GM12872 (cell line): ENCODE measurements around the gene NAT16.

Experiments used
- TF ChIP-seq, protein P1 (sequence below): IDR thresholded peaks from 3 replicates; pipeline ENCODE4 v1.5.1; 2011; ENCODE audit warnings: low read depth, mild to moderate bottlenecking, low read length, moderate library complexity; ENCODE audit not compliant: insufficient read depth

Gene NAT16

DNA sequence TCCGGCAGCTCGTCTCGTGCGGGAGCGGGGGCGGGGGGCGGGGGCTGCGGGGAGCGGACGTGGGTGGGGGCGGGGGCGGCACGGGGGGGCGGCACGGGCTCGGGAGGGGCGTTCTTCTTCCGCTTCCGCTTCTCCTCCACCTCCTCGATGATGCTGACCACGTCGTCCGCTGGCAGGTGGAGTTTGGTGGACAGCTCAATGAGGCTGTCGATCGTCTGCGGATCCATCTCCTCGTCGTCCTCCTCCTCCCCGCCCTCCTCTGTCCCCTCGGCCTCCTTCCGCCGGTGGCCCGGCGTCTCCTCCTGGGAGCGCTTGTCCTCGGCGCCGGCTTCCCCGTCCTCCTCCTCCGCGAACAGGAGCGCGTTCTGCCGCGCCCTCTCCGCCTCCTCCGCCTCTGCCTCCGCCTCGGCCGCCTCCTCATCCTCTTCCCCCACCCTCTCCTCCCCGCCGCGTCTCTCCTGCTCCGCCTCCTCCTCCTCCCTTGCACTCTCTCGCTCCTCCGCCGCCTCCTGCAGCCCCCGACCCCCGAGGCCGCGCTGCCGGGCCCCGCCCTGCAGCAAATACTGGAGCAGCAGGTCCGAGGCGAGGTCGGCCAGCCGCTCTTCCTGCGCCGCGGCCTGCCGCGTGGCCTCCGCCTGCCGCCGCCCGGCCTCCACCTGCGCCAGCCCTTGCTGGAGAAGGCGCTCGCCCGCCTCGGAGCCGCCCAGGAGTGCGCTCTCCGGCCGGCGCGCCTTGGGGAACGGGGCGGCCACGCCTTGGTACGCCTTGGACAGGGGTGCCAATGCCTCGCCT lies 16.6 kb downstream of the NAT16 start:
- TF ChIP-seq, protein P1, sequence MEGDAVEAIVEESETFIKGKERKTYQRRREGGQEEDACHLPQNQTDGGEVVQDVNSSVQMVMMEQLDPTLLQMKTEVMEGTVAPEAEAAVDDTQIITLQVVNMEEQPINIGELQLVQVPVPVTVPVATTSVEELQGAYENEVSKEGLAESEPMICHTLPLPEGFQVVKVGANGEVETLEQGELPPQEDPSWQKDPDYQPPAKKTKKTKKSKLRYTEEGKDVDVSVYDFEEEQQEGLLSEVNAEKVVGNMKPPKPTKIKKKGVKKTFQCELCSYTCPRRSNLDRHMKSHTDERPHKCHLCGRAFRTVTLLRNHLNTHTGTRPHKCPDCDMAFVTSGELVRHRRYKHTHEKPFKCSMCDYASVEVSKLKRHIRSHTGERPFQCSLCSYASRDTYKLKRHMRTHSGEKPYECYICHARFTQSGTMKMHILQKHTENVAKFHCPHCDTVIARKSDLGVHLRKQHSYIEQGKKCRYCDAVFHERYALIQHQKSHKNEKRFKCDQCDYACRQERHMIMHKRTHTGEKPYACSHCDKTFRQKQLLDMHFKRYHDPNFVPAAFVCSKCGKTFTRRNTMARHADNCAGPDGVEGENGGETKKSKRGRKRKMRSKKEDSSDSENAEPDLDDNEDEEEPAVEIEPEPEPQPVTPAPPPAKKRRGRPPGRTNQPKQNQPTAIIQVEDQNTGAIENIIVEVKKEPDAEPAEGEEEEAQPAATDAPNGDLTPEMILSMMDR, result no peak

DNA sequence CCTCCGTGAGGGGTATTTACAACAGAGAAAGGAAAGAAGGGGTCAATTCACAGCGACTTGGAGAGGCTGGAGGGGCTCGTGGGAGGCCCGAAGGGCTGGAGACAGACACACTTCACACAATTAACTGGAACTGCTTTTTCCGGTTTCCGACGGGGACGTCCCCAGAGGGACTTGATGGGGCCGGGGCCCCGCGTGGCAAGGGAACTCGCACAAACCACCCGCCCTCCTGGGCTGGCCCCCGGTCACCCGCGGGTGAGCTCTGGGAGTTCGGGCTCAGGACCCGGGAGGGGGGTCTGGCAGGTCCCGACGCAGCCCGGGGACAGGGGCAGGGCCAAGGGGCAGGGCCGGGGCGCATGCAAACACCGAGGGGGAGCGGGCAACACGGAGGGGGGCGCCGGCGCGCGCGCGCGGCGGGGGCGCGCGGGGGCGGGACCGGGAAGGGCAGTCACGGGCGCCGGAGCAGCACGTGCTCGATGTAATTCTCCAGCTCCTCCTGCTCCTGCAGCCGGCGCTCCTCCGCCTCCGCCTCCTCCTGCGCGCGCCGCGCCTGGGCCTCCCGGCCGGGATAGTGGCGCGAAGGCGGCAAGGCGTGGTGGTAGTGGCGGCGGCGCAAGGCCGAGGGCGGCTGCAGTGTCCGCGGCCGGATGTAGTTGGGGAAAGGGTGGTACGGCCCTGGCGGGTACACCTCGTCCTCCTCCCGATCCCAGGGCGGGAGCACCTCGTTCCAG lies 17.4 kb downstream of the NAT16 start:
- TF ChIP-seq, protein P1, result no peak

DNA sequence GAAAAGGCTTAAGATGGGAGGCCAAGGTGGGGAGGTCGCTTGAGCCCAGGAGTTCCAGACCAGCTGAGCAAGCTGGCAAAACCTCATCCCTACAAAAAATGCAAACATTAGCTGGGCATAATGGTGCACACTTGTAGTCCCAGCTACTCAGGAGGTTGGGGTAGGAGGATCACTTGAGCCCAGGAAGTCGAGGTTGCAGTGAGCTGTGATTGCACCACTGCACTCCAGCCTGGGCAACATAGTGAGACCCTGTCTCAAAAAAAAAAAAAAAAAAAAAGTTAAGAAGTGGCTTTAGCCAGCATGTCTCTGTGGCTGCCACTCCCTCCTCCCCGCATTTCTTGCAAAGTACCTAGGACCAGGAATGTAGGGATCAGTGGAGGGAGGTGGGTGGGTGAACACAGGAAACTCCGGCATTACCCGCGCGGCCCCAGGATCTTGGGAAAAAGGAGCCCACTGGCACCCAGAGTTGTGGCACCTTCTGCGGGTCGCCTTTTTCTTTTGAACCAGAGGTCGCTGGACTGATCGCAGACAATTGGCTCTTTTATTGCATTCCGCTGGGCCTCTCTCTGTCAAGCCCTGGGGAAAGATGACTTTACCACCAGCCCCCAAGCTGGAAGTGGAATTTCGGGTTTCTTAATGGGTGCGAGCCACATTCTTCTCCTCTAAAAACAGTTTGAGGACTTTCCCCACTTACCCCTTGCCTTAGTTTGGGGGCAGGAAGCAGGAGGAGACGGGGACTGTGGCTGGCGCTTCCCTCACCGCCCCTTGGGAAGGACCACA lies 18.2 kb downstream of the NAT16 start:
- TF ChIP-seq, protein P1, result no peak

DNA sequence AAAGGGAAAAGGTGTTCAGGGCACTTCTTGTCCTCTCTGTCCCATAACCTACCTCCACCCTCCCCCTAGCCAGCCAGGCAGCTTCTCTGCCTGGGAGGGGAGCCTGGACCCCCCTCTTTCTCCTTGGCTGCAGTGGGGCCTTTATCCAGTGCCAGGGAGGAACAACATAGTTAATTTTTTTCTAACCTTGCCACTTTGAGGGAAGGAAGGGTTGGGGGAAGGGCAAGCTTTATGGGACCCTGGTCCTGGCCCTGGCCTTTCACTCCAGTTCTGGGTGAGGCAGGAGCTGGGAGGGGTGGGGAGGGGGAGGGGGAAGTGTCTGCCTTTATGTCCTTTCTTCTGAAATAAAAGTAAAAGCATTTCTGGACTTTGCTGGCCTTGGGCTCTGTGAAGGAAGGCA lies 19.2 kb downstream of the NAT16 start:
- TF ChIP-seq, protein P1, result no peak

DNA sequence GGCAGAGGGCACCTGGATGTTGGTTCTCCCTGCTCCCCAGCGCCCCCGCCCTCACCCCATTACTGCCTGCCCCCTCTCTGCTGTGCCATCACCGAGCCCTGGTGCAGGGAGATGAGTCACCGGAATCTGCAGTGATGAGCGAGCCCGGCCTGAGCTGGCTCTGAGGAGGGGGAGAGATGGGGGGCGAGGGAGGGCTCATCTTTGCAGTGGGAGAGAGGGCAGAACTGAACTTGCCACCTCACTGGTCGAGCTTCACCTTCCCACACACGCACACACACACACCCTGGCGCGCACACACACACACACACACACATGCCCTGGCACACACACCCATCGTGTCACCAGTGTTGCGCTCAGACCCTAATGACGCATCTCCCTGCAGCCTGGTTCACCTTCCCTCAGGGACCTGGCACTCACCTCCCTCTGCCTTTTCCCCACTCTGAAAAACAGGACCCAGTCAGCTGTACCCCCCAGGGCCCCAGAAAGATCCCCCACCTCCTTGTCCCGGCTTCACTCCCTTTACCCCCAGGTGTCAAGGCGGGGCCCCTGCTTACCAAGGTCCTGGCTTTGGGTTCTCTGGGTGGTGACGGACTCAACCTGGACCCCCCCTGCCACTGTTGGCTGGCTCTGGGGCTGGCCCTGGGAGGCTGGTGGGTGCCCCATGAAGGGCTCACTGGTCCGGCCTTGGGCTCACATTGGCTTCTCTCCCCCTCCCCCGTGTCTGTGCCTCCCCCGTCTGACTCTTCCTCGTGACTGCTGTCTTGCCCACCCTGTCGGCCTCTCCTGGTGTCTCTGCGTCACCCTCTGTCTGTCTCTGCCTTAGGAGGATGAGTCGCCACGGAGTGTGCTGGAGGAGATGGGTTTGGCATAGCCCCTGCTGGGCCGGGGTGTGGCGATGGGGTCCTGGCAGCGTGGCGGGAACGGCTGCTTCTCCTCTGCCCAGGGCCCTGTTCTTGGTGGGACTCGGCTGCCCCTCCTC lies 20.1 kb downstream of the NAT16 start:
- TF ChIP-seq, protein P1, result no peak

DNA sequence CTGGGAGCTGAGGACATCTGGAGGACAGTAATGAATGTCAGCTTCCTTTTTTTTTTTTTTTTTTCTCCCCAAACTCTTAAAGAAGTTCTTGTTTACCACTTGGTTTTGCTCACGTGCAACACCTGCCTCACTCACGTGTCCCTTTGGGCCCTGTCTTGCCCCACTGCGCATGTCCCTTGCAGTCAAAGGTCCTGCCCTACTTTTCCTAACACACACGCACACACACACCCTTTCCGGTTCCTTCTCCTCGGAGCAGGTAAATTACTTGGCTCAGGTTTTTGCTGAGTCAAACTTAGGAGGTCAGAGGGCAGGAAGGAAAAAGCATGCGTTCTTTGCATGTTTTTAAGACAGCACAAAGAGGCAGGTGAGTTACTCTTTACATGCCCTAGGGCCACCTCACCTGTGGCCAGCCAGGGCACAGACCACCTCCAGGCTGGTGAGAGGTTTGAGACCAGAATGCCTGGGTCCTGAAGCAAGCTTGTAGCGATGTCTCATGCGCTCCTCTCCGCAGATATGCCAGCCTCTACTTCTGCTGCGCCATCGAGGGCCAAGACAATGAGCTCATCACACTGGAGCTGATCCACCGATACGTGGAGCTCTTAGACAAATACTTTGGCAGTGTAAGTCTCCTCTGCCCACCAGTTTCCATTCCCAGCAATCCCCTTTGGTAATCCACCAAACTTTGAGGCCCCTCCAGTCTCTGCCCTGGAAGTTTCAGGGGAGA lies 23.1 kb downstream of the NAT16 start:
- TF ChIP-seq, protein P1, result no peak
